ENCODE measurements around the gene ZNF133.
"Not testable (repeated sequence)": the region's sequence is repeated elsewhere in the genome, so short reads cannot be mapped to it uniquely, and the experiment has no call there.

The ZNF133 gene

GRCh38 chr20:18287915-18288748 lies at the start of gene ZNF133:
Gene ZNF133, plus strand, starts transcription at chr20:18288527. Its CDS starts 17,160 bp downstream, at chr20:18305687.
- peak; percentile 94 for DNase-seq

GRCh38 chr20:18240997-18241396 lies 47.3 kb upstream of the ZNF133 start:
- DNase-seq: no peak

GRCh38 chr20:18243802-18244201 lies 44.5 kb upstream of the ZNF133 start:
- no peak for DNase-seq

- not testable (repeated sequence) for DNase-seq
These were observed 39.8 kb upstream of the ZNF133 start for GRCh38 chr20:18248545-18248944.

GRCh38 chr20:18250217-18250616 lies 38.1 kb upstream of the ZNF133 start:
- no peak for DNase-seq

GRCh38 chr20:18252597-18253451 lies 35.5 kb upstream of the ZNF133 start:
- DNase-seq: no peak

- DNase-seq: no peak
These were observed 33.7 kb upstream of the ZNF133 start for GRCh38 chr20:18254615-18255014.

GRCh38 chr20:18255526-18255925 lies 32.8 kb upstream of the ZNF133 start:
- DNase-seq: no peak

- DNase-seq: no peak
These were observed 31.8 kb upstream of the ZNF133 start for GRCh38 chr20:18256440-18257090.

- DNase-seq: no peak
These were observed 30.0 kb upstream of the ZNF133 start for GRCh38 chr20:18258126-18258860.

- DNase-seq: no peak
These were observed 28.6 kb upstream of the ZNF133 start for GRCh38 chr20:18259730-18260129.

- no peak for DNase-seq
These were observed 24.6 kb upstream of the ZNF133 start for GRCh38 chr20:18263723-18264122.

- DNase-seq: no peak
These were observed 22.9 kb upstream of the ZNF133 start for GRCh38 chr20:18265441-18265840.

GRCh38 chr20:18266282-18266681 lies 22.0 kb upstream of the ZNF133 start:
- no peak for DNase-seq

GRCh38 chr20:18267815-18268214 lies 20.5 kb upstream of the ZNF133 start:
- DNase-seq: no peak

GRCh38 chr20:18271160-18271559 lies 17.2 kb upstream of the ZNF133 start:
- no peak for DNase-seq

GRCh38 chr20:18272451-18272850 lies 15.9 kb upstream of the ZNF133 start:
- DNase-seq: no peak

GRCh38 chr20:18273738-18274137 lies 14.6 kb upstream of the ZNF133 start:
- DNase-seq: no peak

GRCh38 chr20:18275960-18276359 lies 12.4 kb upstream of the ZNF133 start:
- DNase-seq: not testable (repeated sequence)

- peak; percentile 47 for DNase-seq
These were observed 11.5 kb upstream of the ZNF133 start for GRCh38 chr20:18276821-18277220.

GRCh38 chr20:18279242-18279641 lies 9.1 kb upstream of the ZNF133 start:
- no peak for DNase-seq

- no peak for DNase-seq
These were observed 3.4 kb upstream of the ZNF133 start for GRCh38 chr20:18284805-18285533.

Measured in NCI-H1417 treated with DMSO at 0.1 percent for 48 hours (cell line).